CD4-positive, alpha-beta T cell (primary cell): ENCODE results near the gene TBC1D2B. TPM values are rescaled to one million over a fixed set of nuclear protein-coding genes. Genes with fewer than 3 reads are reported as not detected.
"Not testable (repeated sequence)": the region's sequence is repeated elsewhere in the genome, so short reads cannot be mapped to it uniquely, and the experiment has no call there.

Source experiments
- ATAC-seq: fragments of 200-7000 bp; cut with Tn5 transposase; one replicate; pipeline ENCODE4 v1.10.0; 2022; ENCODE audit warnings: mild to moderate bottlenecking; ENCODE audit not compliant: poor library complexity
- CTCF ChIA-PET: fragments of 350-600 bp; sonication (Branson Sonifier 250); formaldehyde crosslinking; loops from one replicate; lab custom pipeline; 2021; ENCODE audit warnings: antibody characterized with exemption, inconsistent platforms; lab: Charles Lee
- POLR2A ChIA-PET: fragments of 350-600 bp; sonication (Branson Sonifier 250); formaldehyde crosslinking; loops from one replicate; lab custom pipeline; 2021; ENCODE audit warnings: antibody characterized with exemption, inconsistent platforms; lab: Charles Lee
- DNase-seq, 14 experiments: peaks; one replicate each; pipeline ENCODE4 v3.0.0-alpha.2; 2013 to 2020; ENCODE audit warnings: mixed read lengths in 2 of 14
- H3K27ac ChIP-seq, 2 donors: one replicate each; pipeline versions ENCODE4 v1.5.1 to v1.7.0; 2013; ENCODE audit warnings: low read length in 2 of 2, low read depth in 1 of 2, mild to moderate bottlenecking in 1 of 2
- H3K27me3 ChIP-seq, 2 experiments: 1 replicate in 1 of 2; 2 replicates in 1 of 2; pipeline versions ENCODE4 v1.6.1 to v1.7.0; 2013; ENCODE audit warnings: low read length in 2 of 2, control low read depth in 1 of 2, mild to moderate bottlenecking in 1 of 2, moderate library complexity in 1 of 2; ENCODE audit not compliant: insufficient read depth in 2 of 2, control insufficient read depth in 1 of 2
- H3K36me3 ChIP-seq: one replicate; pipeline ENCODE4 v1.6.1; 2013; ENCODE audit warnings: low read length, control low read depth; ENCODE audit not compliant: insufficient read depth
- H3K4me1 ChIP-seq: one replicate; pipeline ENCODE4 v1.6.1; 2013; ENCODE audit warnings: low read length, control low read depth; ENCODE audit not compliant: insufficient read depth
- H3K4me3 ChIP-seq: one replicate; pipeline ENCODE4 v1.5.1; 2013; ENCODE audit warnings: mild to moderate bottlenecking, low read length, moderate library complexity
- H3K9me3 ChIP-seq, 2 experiments: 1 replicate in 1 of 2; 2 replicates in 1 of 2; pipeline versions ENCODE4 v1.6.1 to v1.7.0; 2013; ENCODE audit warnings: low read length in 2 of 2, mild to moderate bottlenecking in 2 of 2, control low read depth in 1 of 2, moderate library complexity in 1 of 2; ENCODE audit not compliant: control insufficient read depth in 1 of 2, insufficient read depth in 1 of 2
- H3K27ac Mint-ChIP-seq: one replicate; pipeline ENCODE4 v1.8.0; 2020; ENCODE audit warnings: mixed read lengths
- H3K27me3 Mint-ChIP-seq: one replicate; pipeline ENCODE4 v1.8.0; 2021; ENCODE audit warnings: mixed read lengths
- H3K36me3 Mint-ChIP-seq: one replicate; pipeline ENCODE4 v1.8.0; 2021; ENCODE audit warnings: low read depth, mixed read lengths
- H3K4me1 Mint-ChIP-seq: one replicate; pipeline ENCODE4 v1.8.0; 2021; ENCODE audit warnings: low read depth, mixed read lengths
- H3K4me3 Mint-ChIP-seq: one replicate; pipeline ENCODE4 v1.8.0; 2020; ENCODE audit warnings: mild to moderate bottlenecking, mixed read lengths
- H3K9me3 Mint-ChIP-seq: one replicate; pipeline ENCODE4 v1.8.0; 2020; ENCODE audit warnings: mixed read lengths
- CTCF ChIP-seq: fragments of 200-600 bp; IDR thresholded peaks from one replicate; pipeline ENCODE4 v1.8.0; 2022; ENCODE audit warnings: antibody characterized with exemption, mild to moderate bottlenecking
- intact Hi-C, 2 experiments: fragments of 100-400 bp; cut with DNase I in 1 of 2; cut with micrococcal nuclease in 1 of 2; formaldehyde crosslinking; loops; one replicate each; pipeline versions ENCODE4 v1.15.1 to v1.9.0; 2023 to 2025; cut with DNase I, micrococcal nuclease
- total RNA-seq, 174 experiments: library from RNA in 2 of 174; stranded (reverse) in 2 of 174; gene quantifications; one replicate each; pipeline ENCODE4 v1.2.3 and lab custom pipeline; 2021 to 2026

The TBC1D2B gene
- total RNA-seq, 2 experiments from 2014 or later: 89.3 to 97.6 TPM

GRCh38 chr15:77975332-77976094, 102.0 kb downstream of the TBC1D2B start:
- ChIA-PET CTCF (no interaction called here), POLR2A (no interaction called here)
- H3K4me1 ChIP-seq: no peaks in the 10 kb centered on the region
- H3K4me3 Mint-ChIP-seq: no peak overlapping the region
- no peak overlapping the region for H3K4me3 ChIP-seq
- H3K9me3 Mint-ChIP-seq: no peaks in the 10 kb centered on the region
- H3K36me3 ChIP-seq: no peaks in the 10 kb centered on the region
- DNase-seq (no peak), ATAC-seq (no peak)
- no peaks in the 10 kb centered on the region for H3K4me1 Mint-ChIP-seq
- intact Hi-C loops: no loop called here
- no peaks in the 10 kb centered on the region for H3K9me3 ChIP-seq
- no peaks in the 10 kb centered on the region for H3K36me3 Mint-ChIP-seq
- no peak for TF ChIP-seq CTCF
- no peaks in the 10 kb centered on the region for H3K27me3 Mint-ChIP-seq
- no peaks in the 10 kb centered on the region for H3K27me3 ChIP-seq
- no peak overlapping the region for H3K27ac ChIP-seq
- no peak overlapping the region for H3K27ac Mint-ChIP-seq

- H3K4me1 Mint-ChIP-seq: no peaks in the 10 kb centered on the region
- no peak overlapping the region for H3K4me3 Mint-ChIP-seq
- no peak overlapping the region for H3K27ac ChIP-seq
- no peak overlapping the region for H3K27ac Mint-ChIP-seq
- no peaks in the 10 kb centered on the region for H3K36me3 ChIP-seq
- intact Hi-C loops: no loop called here
- H3K9me3 Mint-ChIP-seq: no peaks in the 10 kb centered on the region
- DNase-seq (no peak), ATAC-seq (no peak)
- H3K27me3 ChIP-seq: no peaks in the 10 kb centered on the region
- no peaks in the 10 kb centered on the region for H3K9me3 ChIP-seq
- POLR2A ChIA-PET: no interaction called here
- CTCF ChIA-PET: no interaction called here
- H3K4me1 ChIP-seq: no peaks in the 10 kb centered on the region
- H3K4me3 ChIP-seq: no peak overlapping the region
- no peaks in the 10 kb centered on the region for H3K36me3 Mint-ChIP-seq
- H3K27me3 Mint-ChIP-seq: no peaks in the 10 kb centered on the region
- no peak for TF ChIP-seq CTCF
Measured at GRCh38 chr15:77974416-77975331, 102.8 kb downstream of the TBC1D2B start.

GRCh38 chr15:77974098-77974414, 103.5 kb downstream of the TBC1D2B start:
- CTCF ChIA-PET: no interaction called here

GRCh38 chr15:77973273-77974097, 104.0 kb downstream of the TBC1D2B start:
- H3K27me3 ChIP-seq, H3K27me3 Mint-ChIP-seq, ATAC-seq, POLR2A ChIA-PET, H3K4me3 Mint-ChIP-seq, H3K4me1 Mint-ChIP-seq, H3K27ac ChIP-seq, intact Hi-C loops, H3K9me3 ChIP-seq, DNase-seq, H3K36me3 ChIP-seq, H3K36me3 Mint-ChIP-seq, H3K4me1 ChIP-seq, H3K27ac Mint-ChIP-seq, H3K9me3 Mint-ChIP-seq, CTCF ChIA-PET, H3K4me3 ChIP-seq: not testable (repeated sequence)

More at GRCh38 chr15:77974098-77974414, 103.5 kb downstream of the TBC1D2B start:
- no peak for DNase-seq
- POLR2A ChIA-PET: no interaction called here
- Histone ChIP-seq H3K27ac (no peak overlapping the region), H3K4me1 (no peaks in the 10 kb centered on the region), H3K36me3 (no peaks in the 10 kb centered on the region), H3K9me3 (no peaks in the 10 kb centered on the region), H3K27me3 (no peaks in the 10 kb centered on the region), H3K4me3 (no peak overlapping the region)
- no peaks in the 10 kb centered on the region for H3K4me1 Mint-ChIP-seq
- ATAC-seq: no peak
- no peaks in the 10 kb centered on the region for H3K27me3 Mint-ChIP-seq
- no peaks in the 10 kb centered on the region for H3K36me3 Mint-ChIP-seq
- intact Hi-C loops: no loop called here
- no peak overlapping the region for H3K4me3 Mint-ChIP-seq
- H3K27ac Mint-ChIP-seq: no peak overlapping the region
- no peaks in the 10 kb centered on the region for H3K9me3 Mint-ChIP-seq
- TF ChIP-seq CTCF: no peak
